HEK293 (cell line): ENCODE results near the gene B3GNT4.

Experiments
- CTCF ChIA-PET: fragments of 350-600 bp; formaldehyde crosslinking; extraction: SDS; loops from one replicate; lab custom pipeline; 2021; ENCODE audit warnings: antibody characterized with exemption; lab: Yijun Ruan, JAX
- POLR2A ChIA-PET: fragments of 300-600 bp; formaldehyde crosslinking; extraction: SDS; loops from one replicate; lab custom pipeline; 2020; ENCODE audit warnings: antibody characterized with exemption, inconsistent platforms; lab: Yijun Ruan, JAX
- H3K27ac ChIP-seq: fragments of 200-500 bp; sonication (Bioruptor generic); 2 replicates; pipeline ENCODE4 v1.5.1; 2014; ENCODE audit warnings: low read depth, low read length, control low read depth, inconsistent platforms; ENCODE audit errors: extremely low read depth
- H3K36me3 ChIP-seq, 2 experiments: fragments of 200-500 bp in 1 of 2; sonication (Bioruptor generic) in 1 of 2; 1 replicate in 1 of 2; 2 replicates in 1 of 2; pipeline ENCODE4 v1.5.1; 2014 to 2017; ENCODE audit warnings: inconsistent platforms in 2 of 2, low read length in 2 of 2; ENCODE audit not compliant: control insufficient read depth in 2 of 2, insufficient read depth in 1 of 2
- H3K4me1 ChIP-seq: fragments of 200-500 bp; sonication (Bioruptor generic); 2 replicates; pipeline ENCODE4 v1.5.1; 2014; ENCODE audit warnings: mild to moderate bottlenecking, low read length, inconsistent platforms; ENCODE audit not compliant: control insufficient read depth, insufficient read depth
- H3K4me3 ChIP-seq: 2 replicates; pipeline ENCODE4 v1.5.1; 2011; ENCODE audit warnings: low read depth, mild to moderate bottlenecking, control low read depth, low read length, moderate library complexity
- H3K9me3 ChIP-seq: fragments of 200-500 bp; sonication (Bioruptor generic); 2 replicates; pipeline ENCODE4 v1.5.1; 2014; ENCODE audit warnings: low read depth, low read length, inconsistent platforms; ENCODE audit not compliant: control insufficient read depth, insufficient read depth
- GLI2 ChIP-seq: fragments of 450-650 bp; formaldehyde crosslinking; IDR thresholded peaks from 2 replicates; pipeline ENCODE4; 2017; ENCODE audit warnings: missing biosample characterization, missing genetic modification characterization, low read depth, borderline replicate concordance
- KLF10 ChIP-seq: fragments of 450-650 bp; IDR thresholded peaks from 2 replicates; pipeline ENCODE4 v1.5.1; 2018; ENCODE audit warnings: missing biosample characterization, mild to moderate bottlenecking, missing genetic modification characterization
- SCRT2 ChIP-seq: fragments of 450-650 bp; formaldehyde crosslinking; IDR thresholded peaks from 2 replicates; pipeline ENCODE4 v1.5.1; 2016; ENCODE audit warnings: missing biosample characterization, missing genetic modification characterization
- ZEB2 ChIP-seq: fragments of 450-650 bp; formaldehyde crosslinking; IDR thresholded peaks from 2 replicates; pipeline ENCODE4 v1.5.1; 2016; ENCODE audit warnings: missing biosample characterization, missing genetic modification characterization
- ZFP37 ChIP-seq: fragments of 450-650 bp; formaldehyde crosslinking; IDR thresholded peaks from 2 replicates; pipeline ENCODE4 v1.5.1; 2016; ENCODE audit warnings: missing biosample characterization, missing genetic modification characterization
- ZNF114 ChIP-seq: fragments of 450-650 bp; formaldehyde crosslinking; IDR thresholded peaks from 2 replicates; pipeline ENCODE4 v1.5.0; 2017; ENCODE audit warnings: missing biosample characterization, missing genetic modification characterization
- ZNF16 ChIP-seq: fragments of 450-650 bp; formaldehyde crosslinking; IDR thresholded peaks from 2 replicates; pipeline ENCODE4 v1.5.1; 2016; ENCODE audit warnings: low read depth, missing biosample characterization, missing genetic modification characterization
- ZNF341 ChIP-seq: fragments of 450-650 bp; formaldehyde crosslinking; IDR thresholded peaks from 2 replicates; pipeline ENCODE4; 2016; ENCODE audit warnings: low read depth, missing biosample characterization, missing genetic modification characterization
- ZNF561 ChIP-seq: fragments of 450-650 bp; IDR thresholded peaks from 2 replicates; pipeline ENCODE4 v1.5.1; 2018; ENCODE audit warnings: missing biosample characterization, missing genetic modification characterization, borderline replicate concordance
- ZNF585B ChIP-seq: fragments of 450-650 bp; formaldehyde crosslinking; IDR thresholded peaks from 2 replicates; pipeline ENCODE4 v1.5.1; 2016; ENCODE audit warnings: missing biosample characterization, missing genetic modification characterization
- ZNF660 ChIP-seq: fragments of 450-650 bp; IDR thresholded peaks from 2 replicates; pipeline ENCODE4 v1.5.1; 2018; ENCODE audit warnings: missing biosample characterization, mild to moderate bottlenecking, missing genetic modification characterization
- TF ChIP-seq, protein P1 (sequence below): fragments of 450-650 bp; formaldehyde crosslinking; IDR thresholded peaks from 2 replicates; pipeline ENCODE4 v1.5.1; 2016; ENCODE audit warnings: missing biosample characterization, missing genetic modification characterization
- TF ChIP-seq, protein P2 (sequence below): fragments of 450-650 bp; formaldehyde crosslinking; IDR thresholded peaks from 2 replicates; pipeline ENCODE4; 2016; ENCODE audit warnings: missing biosample characterization, missing genetic modification characterization
- TF ChIP-seq, protein P3 (sequence below): fragments of 450-650 bp; formaldehyde crosslinking; IDR thresholded peaks from 2 replicates; pipeline ENCODE4 v1.5.1; 2016; ENCODE audit warnings: missing biosample characterization, missing genetic modification characterization
- TF ChIP-seq, protein P4 (sequence below): fragments of 450-650 bp; IDR thresholded peaks from 2 replicates; pipeline ENCODE4 v1.5.1; 2018; ENCODE audit warnings: missing biosample characterization, missing genetic modification characterization
- TF ChIP-seq, protein P5 (sequence below): fragments of 450-650 bp; formaldehyde crosslinking; IDR thresholded peaks from 2 replicates; pipeline ENCODE4 v1.5.0; 2017; ENCODE audit warnings: missing biosample characterization, missing genetic modification characterization, borderline replicate concordance

The B3GNT4 gene

DNA sequence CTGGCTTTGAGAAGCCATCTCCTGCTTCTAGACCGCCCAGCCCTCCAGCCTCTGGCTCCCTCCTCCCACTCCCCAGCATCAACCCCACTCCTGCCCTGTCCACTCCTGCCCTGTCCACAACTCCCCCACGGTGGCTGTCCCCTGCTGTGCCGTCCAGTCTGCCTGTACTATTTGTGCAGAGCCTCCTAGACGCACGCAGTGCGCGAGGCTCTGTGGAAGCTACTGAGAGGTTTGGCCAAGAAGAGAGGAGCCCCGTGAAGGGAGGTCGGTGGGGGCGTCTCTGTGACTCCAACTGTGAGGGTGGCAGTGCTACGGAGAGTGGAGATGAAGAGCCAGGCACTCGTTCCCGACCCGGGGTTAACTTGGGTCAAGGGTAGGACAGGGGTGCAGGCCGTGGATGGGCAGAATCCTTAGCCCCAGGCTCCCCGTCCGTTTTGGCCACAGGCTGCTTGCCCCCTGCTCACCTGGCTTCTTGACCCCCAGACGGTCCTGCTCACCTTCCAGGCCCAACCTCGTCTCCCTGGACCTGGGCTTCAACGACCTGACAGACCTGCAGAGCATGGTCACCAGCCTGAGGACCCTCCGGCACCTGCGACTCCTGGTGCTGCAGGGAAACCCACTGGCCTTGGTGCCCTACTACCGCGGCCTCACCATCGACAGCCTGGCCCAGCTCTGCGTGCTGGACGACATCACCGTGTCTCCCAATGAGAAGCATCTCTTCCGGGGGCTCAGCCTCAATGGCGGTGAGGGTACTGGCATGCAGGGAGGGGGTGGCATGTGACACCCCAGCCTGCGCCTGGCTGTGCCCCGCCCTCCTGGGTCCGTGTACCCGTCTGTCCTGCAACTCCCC is 13.7 kb upstream of the B3GNT4 start:
- Histone ChIP-seq H3K4me1 (no peaks in the 10 kb centered on the region), H3K4me3 (no peak overlapping the region), H3K36me3 (no peaks in the 10 kb centered on the region), H3K9me3 (no peaks in the 10 kb centered on the region)
- CTCF ChIA-PET: interaction anchor here (0.6 to 2.1 kb wide), 21 partner anchors 9 to 855 kb away, joined by 3 to 12 read pairs (median 4); no protein-coding TSS in a partner anchor
- POLR2A ChIA-PET: no interaction called here
- TF ChIP-seq ZNF16 (tag by site-specific recombination): no peak
- TF ChIP-seq, protein P1, sequence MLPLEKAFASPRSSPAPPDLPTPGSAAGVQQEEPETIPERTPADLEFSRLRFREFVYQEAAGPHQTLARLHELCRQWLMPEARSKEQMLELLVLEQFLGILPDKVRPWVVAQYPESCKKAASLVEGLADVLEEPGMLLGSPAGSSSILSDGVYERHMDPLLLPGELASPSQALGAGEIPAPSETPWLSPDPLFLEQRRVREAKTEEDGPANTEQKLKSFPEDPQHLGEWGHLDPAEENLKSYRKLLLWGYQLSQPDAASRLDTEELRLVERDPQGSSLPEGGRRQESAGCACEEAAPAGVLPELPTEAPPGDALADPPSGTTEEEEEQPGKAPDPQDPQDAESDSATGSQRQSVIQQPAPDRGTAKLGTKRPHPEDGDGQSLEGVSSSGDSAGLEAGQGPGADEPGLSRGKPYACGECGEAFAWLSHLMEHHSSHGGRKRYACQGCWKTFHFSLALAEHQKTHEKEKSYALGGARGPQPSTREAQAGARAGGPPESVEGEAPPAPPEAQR: no peak
- TF ChIP-seq KLF10 (tag by site-specific recombination): no peak
- no peak for TF ChIP-seq SCRT2 (tag by site-specific recombination)
- TF ChIP-seq ZNF561 (tag by site-specific recombination): no peak
- TF ChIP-seq ZEB2 (tag by site-specific recombination): no peak
- TF ChIP-seq, protein P2, sequence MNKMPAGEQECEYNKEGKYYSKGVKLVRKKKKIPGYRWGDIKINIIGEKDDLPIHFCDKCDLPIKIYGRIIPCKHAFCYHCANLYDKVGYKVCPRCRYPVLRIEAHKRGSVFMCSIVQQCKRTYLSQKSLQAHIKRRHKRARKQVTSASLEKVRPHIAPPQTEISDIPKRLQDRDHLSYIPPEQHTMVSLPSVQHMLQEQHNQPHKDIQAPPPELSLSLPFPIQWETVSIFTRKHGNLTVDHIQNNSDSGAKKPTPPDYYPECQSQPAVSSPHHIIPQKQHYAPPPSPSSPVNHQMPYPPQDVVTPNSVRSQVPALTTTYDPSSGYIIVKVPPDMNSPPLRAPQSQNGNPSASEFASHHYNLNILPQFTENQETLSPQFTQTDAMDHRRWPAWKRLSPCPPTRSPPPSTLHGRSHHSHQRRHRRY (tag by site-specific recombination): no peak
- TF ChIP-seq ZNF585B (tag by site-specific recombination): no peak
- no peak for TF ChIP-seq GLI2
- no peak for TF ChIP-seq ZFP37 (tag by site-specific recombination)
- TF ChIP-seq ZNF341: no peak
- TF ChIP-seq, protein P3, sequence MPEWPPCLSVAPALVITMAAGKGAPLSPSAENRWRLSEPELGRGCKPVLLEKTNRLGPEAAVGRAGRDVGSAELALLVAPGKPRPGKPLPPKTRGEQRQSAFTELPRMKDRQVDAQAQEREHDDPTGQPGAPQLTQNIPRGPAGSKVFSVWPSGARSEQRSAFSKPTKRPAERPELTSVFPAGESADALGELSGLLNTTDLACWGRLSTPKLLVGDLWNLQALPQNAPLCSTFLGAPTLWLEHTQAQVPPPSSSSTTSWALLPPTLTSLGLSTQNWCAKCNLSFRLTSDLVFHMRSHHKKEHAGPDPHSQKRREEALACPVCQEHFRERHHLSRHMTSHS (tag by site-specific recombination): no peak
- TF ChIP-seq, protein P4, sequence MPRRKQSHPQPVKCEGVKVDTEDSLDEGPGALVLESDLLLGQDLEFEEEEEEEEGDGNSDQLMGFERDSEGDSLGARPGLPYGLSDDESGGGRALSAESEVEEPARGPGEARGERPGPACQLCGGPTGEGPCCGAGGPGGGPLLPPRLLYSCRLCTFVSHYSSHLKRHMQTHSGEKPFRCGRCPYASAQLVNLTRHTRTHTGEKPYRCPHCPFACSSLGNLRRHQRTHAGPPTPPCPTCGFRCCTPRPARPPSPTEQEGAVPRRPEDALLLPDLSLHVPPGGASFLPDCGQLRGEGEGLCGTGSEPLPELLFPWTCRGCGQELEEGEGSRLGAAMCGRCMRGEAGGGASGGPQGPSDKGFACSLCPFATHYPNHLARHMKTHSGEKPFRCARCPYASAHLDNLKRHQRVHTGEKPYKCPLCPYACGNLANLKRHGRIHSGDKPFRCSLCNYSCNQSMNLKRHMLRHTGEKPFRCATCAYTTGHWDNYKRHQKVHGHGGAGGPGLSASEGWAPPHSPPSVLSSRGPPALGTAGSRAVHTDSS (tag by site-specific recombination): no peak
- no peak for TF ChIP-seq ZNF114 (tag by site-specific recombination)
- TF ChIP-seq ZNF660 (tag by site-specific recombination): no peak
- TF ChIP-seq, protein P5, sequence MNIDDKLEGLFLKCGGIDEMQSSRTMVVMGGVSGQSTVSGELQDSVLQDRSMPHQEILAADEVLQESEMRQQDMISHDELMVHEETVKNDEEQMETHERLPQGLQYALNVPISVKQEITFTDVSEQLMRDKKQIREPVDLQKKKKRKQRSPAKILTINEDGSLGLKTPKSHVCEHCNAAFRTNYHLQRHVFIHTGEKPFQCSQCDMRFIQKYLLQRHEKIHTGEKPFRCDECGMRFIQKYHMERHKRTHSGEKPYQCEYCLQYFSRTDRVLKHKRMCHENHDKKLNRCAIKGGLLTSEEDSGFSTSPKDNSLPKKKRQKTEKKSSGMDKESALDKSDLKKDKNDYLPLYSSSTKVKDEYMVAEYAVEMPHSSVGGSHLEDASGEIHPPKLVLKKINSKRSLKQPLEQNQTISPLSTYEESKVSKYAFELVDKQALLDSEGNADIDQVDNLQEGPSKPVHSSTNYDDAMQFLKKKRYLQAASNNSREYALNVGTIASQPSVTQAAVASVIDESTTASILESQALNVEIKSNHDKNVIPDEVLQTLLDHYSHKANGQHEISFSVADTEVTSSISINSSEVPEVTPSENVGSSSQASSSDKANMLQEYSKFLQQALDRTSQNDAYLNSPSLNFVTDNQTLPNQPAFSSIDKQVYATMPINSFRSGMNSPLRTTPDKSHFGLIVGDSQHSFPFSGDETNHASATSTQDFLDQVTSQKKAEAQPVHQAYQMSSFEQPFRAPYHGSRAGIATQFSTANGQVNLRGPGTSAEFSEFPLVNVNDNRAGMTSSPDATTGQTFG: no peak
- TF ChIP-seq, all 188 proteins: peak for 0
- H3K27ac ChIP-seq: no peak overlapping the region
